Keratinocyte (primary cell): ENCODE results near the gene CCNB3. TPM values are rescaled to one million over a fixed set of nuclear protein-coding genes. Genes with fewer than 3 reads are reported as not detected.

ENCODE experiments used
- DNase-seq: peaks from one replicate; pipeline ENCODE4 v3.0.0-alpha.2; 2011; ENCODE audit warnings: low read depth, missing footprints, low spot score
- FAIRE-seq: peaks from 2 replicates; lab custom pipeline; 2011; peaks lifted over from hg19 to GRCh38; lab: Jason Lieb, UNC
- H2AFZ ChIP-seq: 2 replicates; pipeline ENCODE4 v1.6.0; 2012; ENCODE audit warnings: low read length, control low read depth, inconsistent platforms; ENCODE audit not compliant: control insufficient read depth
- H3K27ac ChIP-seq: 2 replicates; pipeline ENCODE4 v1.5.1; 2011; ENCODE audit warnings: low read length; ENCODE audit not compliant: control insufficient read depth, insufficient read depth
- H3K27me3 ChIP-seq: 3 replicates; pipeline ENCODE4 v1.6.0; 2011; ENCODE audit warnings: low read length; ENCODE audit not compliant: control insufficient read depth, insufficient read depth; ENCODE audit errors: extremely low read depth
- H3K36me3 ChIP-seq, 2 experiments: 2 replicates in 1 of 2; 3 replicates in 1 of 2; pipeline ENCODE4 v1.5.1; 2011; ENCODE audit warnings: low read length in 2 of 2, mild to moderate bottlenecking in 1 of 2; ENCODE audit not compliant: control insufficient read depth in 2 of 2, insufficient read depth in 2 of 2; ENCODE audit errors: extremely low read depth in 1 of 2
- H3K4me1 ChIP-seq: 3 replicates; pipeline ENCODE4 v1.5.1; 2011; ENCODE audit warnings: low read length; ENCODE audit not compliant: control insufficient read depth, insufficient read depth; ENCODE audit errors: extremely low read depth
- H3K4me2 ChIP-seq: 3 replicates; pipeline ENCODE4 v1.6.0; 2011; ENCODE audit warnings: low read depth, low read length; ENCODE audit not compliant: control insufficient read depth, insufficient read depth; ENCODE audit errors: extremely low read depth
- H3K4me3 ChIP-seq, 3 experiments: fragments of 200-600 bp in 1 of 3; sonication (generic) in 1 of 3; 2 replicates in 2 of 3; 3 replicates in 1 of 3; pipeline ENCODE4 v1.5.1; 2011 to 2016; ENCODE audit warnings: low read length in 3 of 3, mild to moderate bottlenecking in 3 of 3, control low read depth in 2 of 3, inconsistent platforms in 1 of 3, low read depth in 1 of 3, mixed read lengths in 1 of 3, mixed run types in 1 of 3, moderate library complexity in 1 of 3; ENCODE audit not compliant: control insufficient read depth in 2 of 3, insufficient read depth in 2 of 3; ENCODE audit errors: extremely low read depth in 1 of 3
- H3K79me2 ChIP-seq: 2 replicates; pipeline ENCODE4 v1.6.0; 2012; ENCODE audit warnings: low read length; ENCODE audit not compliant: control insufficient read depth, insufficient read depth
- H3K9ac ChIP-seq: 3 replicates; pipeline ENCODE4 v1.6.0; 2011; ENCODE audit warnings: low read length; ENCODE audit not compliant: control insufficient read depth, insufficient read depth; ENCODE audit errors: extremely low read depth
- H3K9me1 ChIP-seq: 3 replicates; pipeline ENCODE4 v1.6.0; 2011; ENCODE audit warnings: low read length; ENCODE audit not compliant: control insufficient read depth, insufficient read depth; ENCODE audit errors: extremely low read depth
- H3K9me3 ChIP-seq: 2 replicates; pipeline ENCODE4 v1.5.1; 2012; ENCODE audit warnings: low read depth, low read length; ENCODE audit not compliant: control insufficient read depth
- H4K20me1 ChIP-seq: 3 replicates; pipeline ENCODE4 v1.6.0; 2011; ENCODE audit warnings: low read length; ENCODE audit not compliant: control insufficient read depth, insufficient read depth; ENCODE audit errors: extremely low read depth
- EZH2 ChIP-seq: IDR thresholded peaks from one replicate; pipeline ENCODE4 v1.6.1; 2012; ENCODE audit warnings: inconsistent platforms, mild to moderate bottlenecking, low read length, moderate library complexity
- dilution Hi-C: fragments of 300-500 bp; cut with MboI; formaldehyde crosslinking; loops from one replicate; pipeline ENCODE4 v1.7.0; 2020; ENCODE audit warnings: low sequenced_read_pairs; ENCODE audit not compliant: extremely low pct_ligation_motif_present
- polyA plus RNA-seq, 5 experiments: library from polyadenylated mRNA; depleted of rRNA in 3 of 5; stranded (reverse) in 3 of 5; stranded (forward) in 1 of 5; unstranded in 1 of 5; fragments of >200 nt; gene quantifications; 1 replicate in 1 of 5; 2 replicates in 3 of 5; 3 replicates in 1 of 5; pipeline versions ENCODE4 v1.2.1 to v1.2.3, GENCODE V29; 2011 to 2012; ENCODE audit warnings: missing spikeins in 2 of 5, low read depth in 1 of 5, low replicate concordance in 1 of 5
- small RNA-seq, 3 experiments: library from RNA; depleted of rRNA; stranded (forward); fragments of <200 nt; gene quantifications; one replicate each; pipeline ENCODE3, GENCODE V24; 2012; ENCODE audit warnings: low read depth in 3 of 3, low replicate concordance in 1 of 3; ENCODE audit not compliant: insufficient read length in 3 of 3
- TF ChIP-seq, protein P1 (sequence below), 3 experiments: IDR thresholded peaks in 1 of 3; conservative IDR thresholded peaks in 1 of 3; optimal IDR thresholded peaks in 1 of 3; 2 replicates in 2 of 3; 3 replicates in 1 of 3; pipeline versions ENCODE3 to v1.5.1; 2011; ENCODE audit warnings: low read length in 3 of 3, mild to moderate bottlenecking in 3 of 3, moderate library complexity in 2 of 3, control low read depth in 1 of 3, inconsistent platforms in 1 of 3; ENCODE audit not compliant: insufficient read depth in 2 of 3; ENCODE audit errors: extremely low read depth in 1 of 3

CCNB3 gene
- polyA plus RNA-seq, 1 donor (not counting 4 experiments of a cell fraction or from before 2014, with no cell fraction given) = 0.72 TPM

DNA sequence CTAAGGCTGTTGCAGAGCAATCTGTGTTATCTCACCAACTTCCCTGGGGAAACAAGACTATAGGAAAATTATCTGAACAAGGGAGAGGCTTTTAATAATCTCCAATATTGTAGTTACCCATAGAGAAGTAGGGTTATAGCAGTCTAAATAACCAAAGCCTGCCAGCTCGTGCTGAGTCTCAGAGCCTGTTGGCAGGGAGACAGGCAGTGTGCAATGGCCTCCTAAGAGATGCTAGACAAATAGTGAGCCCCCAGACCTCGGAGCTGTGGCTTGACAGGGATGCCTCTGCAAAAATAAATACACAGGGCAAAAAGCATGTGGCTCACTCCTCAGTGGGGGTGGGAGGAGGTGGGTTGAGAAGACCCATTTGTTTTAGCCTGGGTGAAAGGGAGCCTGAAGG is 189.3 kb downstream of the CCNB3 start:
- no peak overlapping the region for H3K27ac ChIP-seq
- DNase-seq (no peak), FAIRE-seq (no peak)
- no peaks in the 10 kb centered on the region for H3K27me3 ChIP-seq
- no peak overlapping the region for H3K4me2 ChIP-seq
- H4K20me1 ChIP-seq = no peaks in the 10 kb centered on the region
- H3K9me3 ChIP-seq = peaks cover 3% of the 10 kb centered on the region
- H3K9me1 ChIP-seq = no peaks in the 10 kb centered on the region
- H3K4me1 ChIP-seq = no peaks in the 10 kb centered on the region
- H3K79me2 ChIP-seq = no peaks in the 10 kb centered on the region
- no peak overlapping the region for H3K4me3 ChIP-seq
- H3K9ac ChIP-seq = no peak overlapping the region
- no peaks in the 10 kb centered on the region for H3K36me3 ChIP-seq
- TF ChIP-seq EZH2 = no peak
- TF ChIP-seq, protein P1, sequence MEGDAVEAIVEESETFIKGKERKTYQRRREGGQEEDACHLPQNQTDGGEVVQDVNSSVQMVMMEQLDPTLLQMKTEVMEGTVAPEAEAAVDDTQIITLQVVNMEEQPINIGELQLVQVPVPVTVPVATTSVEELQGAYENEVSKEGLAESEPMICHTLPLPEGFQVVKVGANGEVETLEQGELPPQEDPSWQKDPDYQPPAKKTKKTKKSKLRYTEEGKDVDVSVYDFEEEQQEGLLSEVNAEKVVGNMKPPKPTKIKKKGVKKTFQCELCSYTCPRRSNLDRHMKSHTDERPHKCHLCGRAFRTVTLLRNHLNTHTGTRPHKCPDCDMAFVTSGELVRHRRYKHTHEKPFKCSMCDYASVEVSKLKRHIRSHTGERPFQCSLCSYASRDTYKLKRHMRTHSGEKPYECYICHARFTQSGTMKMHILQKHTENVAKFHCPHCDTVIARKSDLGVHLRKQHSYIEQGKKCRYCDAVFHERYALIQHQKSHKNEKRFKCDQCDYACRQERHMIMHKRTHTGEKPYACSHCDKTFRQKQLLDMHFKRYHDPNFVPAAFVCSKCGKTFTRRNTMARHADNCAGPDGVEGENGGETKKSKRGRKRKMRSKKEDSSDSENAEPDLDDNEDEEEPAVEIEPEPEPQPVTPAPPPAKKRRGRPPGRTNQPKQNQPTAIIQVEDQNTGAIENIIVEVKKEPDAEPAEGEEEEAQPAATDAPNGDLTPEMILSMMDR (optimal IDR thresholded peaks at IDR 0.05 in 1 of 3, IDR thresholded peaks at IDR 0.05 in 1 of 3, conservative IDR thresholded peaks at IDR 0.05 in 1 of 3; ENCODE audit: extremely low read depth in 1 of 3, insufficient read depth in 2 of 3, low read length in 3 of 3) = no peak
- no peak overlapping the region for H2AFZ ChIP-seq
- dilution Hi-C loops = no loop called here

Small RNAs within 50 kb of the gene (small RNA-seq; reads per million reads assigned to genes)
- 0 reads per million in 3 experiments for gene PYY3
- 0 reads per million in 3 experiments for gene RF00019

Other genes starting within 250 kb of the CCNB3 start
- not detected in 3 replicates for gene AKAP4, start 3.8 kb upstream of the CCNB3 start, polyA plus RNA-seq